Measurements from ENCODE around the gene OPRM1. TPM values are rescaled to one million over a fixed set of nuclear protein-coding genes. Genes with fewer than 3 reads are reported as not detected.

OPRM1 gene
- total and polyA plus RNA-seq, 2 of the 8 experiments (the other 6 are each of a cell fraction or from before 2014, with no cell fraction given): not detected

- CTCF ChIA-PET (ENCODE audit: partially characterized antibody): interaction anchor here (1.0 to 1.8 kb wide), 2 partner anchors 11 to 33 kb away, joined by 3 to 4 read pairs; no protein-coding TSS in a partner anchor
- no peak for TF ChIP-seq KDM5A (IDR thresholded peaks at IDR 0.05; ENCODE audit: low read length)
- TF ChIP-seq, protein P1, sequence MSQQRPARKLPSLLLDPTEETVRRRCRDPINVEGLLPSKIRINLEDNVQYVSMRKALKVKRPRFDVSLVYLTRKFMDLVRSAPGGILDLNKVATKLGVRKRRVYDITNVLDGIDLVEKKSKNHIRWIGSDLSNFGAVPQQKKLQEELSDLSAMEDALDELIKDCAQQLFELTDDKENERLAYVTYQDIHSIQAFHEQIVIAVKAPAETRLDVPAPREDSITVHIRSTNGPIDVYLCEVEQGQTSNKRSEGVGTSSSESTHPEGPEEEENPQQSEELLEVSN (IDR thresholded peaks at IDR 0.05): no peak
- TF ChIP-seq POU5F1 (IDR thresholded peaks at IDR 0.05; ENCODE audit: low read depth, low read length): no peak
- no peak for TF ChIP-seq RXRA (IDR thresholded peaks at IDR 0.05; ENCODE audit: insufficient read depth, low read depth, low read length)
- TF ChIP-seq SRF (IDR thresholded peaks at IDR 0.05; ENCODE audit: low read depth, low read length): no peak
- no peak for TF ChIP-seq JUN (IDR thresholded peaks at IDR 0.05; ENCODE audit: low read depth, low read length)
Measured at GRCh38 chr6:154234019-154234772, 195.2 kb downstream of the OPRM1 start.

More at GRCh38 chr6:154234019-154234772, 195.2 kb downstream of the OPRM1 start:
- Histone ChIP-seq H3K9ac (replicated peaks in 1 of 4; ENCODE audit: extremely low read depth in 1 of 4, low read depth in 3 of 4, low read length in 3 of 4) (no peak overlapping the region), H2BK15ac (ENCODE audit: low read length) (no peak overlapping the region), H2BK5ac (ENCODE audit: low read depth, low read length) (no peak overlapping the region), H3K36me3 (ENCODE audit: control insufficient read depth in 2 of 4, insufficient read depth in 4 of 4, low read length in 3 of 4) (no peaks in the 10 kb centered on the region), H4K8ac (ENCODE audit: extremely low read depth, insufficient read depth, low read length) (no peak overlapping the region), H2AK5ac (ENCODE audit: low read depth, low read length) (no peak overlapping the region), H3K23ac (ENCODE audit: insufficient read length) (no peak overlapping the region), H3K18ac (ENCODE audit: extremely low read depth, low read length) (no peak overlapping the region; the same call in 1 of the 2 replicates), H4K91ac (replicated peaks; ENCODE audit: insufficient read length, low read length) (no peak overlapping the region), H3K14ac (ENCODE audit: insufficient read length) (no peak overlapping the region), H3K79me2 (ENCODE audit: control insufficient read depth in 1 of 2, insufficient read depth in 2 of 2, low read length in 2 of 2) (no peaks in the 10 kb centered on the region), H2BK12ac (ENCODE audit: low read depth, low read length) (no peak overlapping the region), H2BK20ac (ENCODE audit: low read length) (no peak overlapping the region), H3K27ac (ENCODE audit: low read depth, low read length) (no peak overlapping the region), H3K4me1 (replicated peaks in 1 of 4; ENCODE audit: control insufficient read depth in 3 of 4, insufficient read depth in 4 of 4, low read length in 3 of 4) (no peaks in the 10 kb centered on the region), H3K79me1 (ENCODE audit: low read depth, low read length) (no peaks in the 10 kb centered on the region), H2BK120ac (replicated peaks; ENCODE audit: low read depth, low read length) (no peak overlapping the region), H3K27me3 (replicated peaks in 1 of 4; ENCODE audit: control insufficient read depth in 3 of 4, extremely low read depth in 1 of 4, insufficient read depth in 3 of 4, low read length in 3 of 4) (no peaks in the 10 kb centered on the region), H3K23me2 (ENCODE audit: low read depth, low read length) (no peaks in the 10 kb centered on the region), H3K4me3 (ENCODE audit: extremely low read depth in 1 of 4, insufficient read depth in 2 of 4, low read depth in 3 of 4, low read length in 4 of 4) (no peak overlapping the region), H3K4ac (replicated peaks; ENCODE audit: insufficient read length, low read depth, low read length) (no peak overlapping the region), H4K20me1 (replicated peaks in 1 of 2; ENCODE audit: control insufficient read depth in 1 of 2, insufficient read depth in 2 of 2, low read length in 2 of 2) (no peaks in the 10 kb centered on the region), H2AFZ (ENCODE audit: low read length) (no peak overlapping the region), H3K56ac (replicated peaks; ENCODE audit: insufficient read length, low read depth, low read length) (no peak overlapping the region), H4K5ac (ENCODE audit: insufficient read length, low read depth, low read length) (no peak overlapping the region), H3K4me2 (ENCODE audit: insufficient read depth in 1 of 2, low read depth in 2 of 2, low read length in 2 of 2) (no peak overlapping the region), H3K9me3 (ENCODE audit: insufficient read depth in 2 of 2, low read depth in 1 of 2, low read length in 1 of 2) (no peaks in the 10 kb centered on the region; a peak in 1 of 4 replicates)
- DNase-seq (ENCODE audit: low read depth in 1 of 2, low spot score in 2 of 2) (no peak), FAIRE-seq (no peak)
- POLR2A ChIA-PET (ENCODE audit: partially characterized antibody): no interaction called here
- 96% methylated on average over 4 of the region's 4 CpGs; no CpG with 5 or more reads in 1 of the 2 experiments for WGBS, 2 experiments (ENCODE audit: extremely low coverage in 1 of 2, insufficient coverage in 1 of 2, insufficient read length in 1 of 2, insufficient replicate concordance in 2 of 2, low coverage in 1 of 2, low lambda C conversion rate in 2 of 2, missing lambda C conversion rate in 1 of 2)

Data from H1 (cell line).